ENCODE data around the gene CLEC16A.
"Not testable (repeated sequence)": the region's sequence is repeated elsewhere in the genome, so short reads cannot be mapped to it uniquely, and the experiment has no call there.

Gene CLEC16A

GRCh38 chr16:10941935-10942351, 2.4 kb upstream of the CLEC16A start:
- not testable (repeated sequence) for DNase-seq

DNA sequence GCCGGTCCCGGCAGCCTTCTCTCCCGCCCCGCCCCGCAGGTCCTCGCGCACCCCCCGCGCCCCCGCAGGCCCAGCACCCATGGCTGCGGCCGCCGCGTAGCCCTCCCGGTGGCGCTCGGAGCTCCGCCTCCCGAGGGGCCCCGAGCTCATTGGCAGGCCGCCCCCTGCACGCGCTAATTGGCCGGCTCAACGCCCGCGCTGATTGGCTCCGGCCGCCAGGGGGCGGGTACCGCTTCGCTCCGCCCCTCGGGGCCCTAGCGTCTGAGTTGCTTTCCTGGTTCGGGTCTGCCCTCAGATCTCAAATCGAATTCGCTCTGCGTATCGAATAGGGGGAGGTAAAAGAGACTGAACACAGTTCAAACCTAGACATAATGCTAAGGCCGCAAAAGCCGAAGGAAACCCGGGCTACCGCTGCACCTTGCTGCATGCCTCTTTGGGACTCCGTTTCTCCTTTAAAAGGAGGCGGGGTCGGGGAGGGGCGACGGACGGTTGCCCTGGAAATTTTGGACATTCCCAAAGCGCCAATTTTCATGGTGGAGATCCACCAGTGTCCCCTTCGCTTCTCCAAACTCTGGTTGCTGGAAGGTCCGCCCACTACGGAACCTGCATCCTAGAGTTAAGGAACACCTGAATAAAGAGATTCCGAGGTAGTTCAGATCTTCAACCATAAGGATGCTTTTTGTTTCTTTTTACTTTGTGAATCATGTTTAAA, 1.9 kb upstream of the CLEC16A start, which contains the start of gene DEXI:
DEXI (minus strand) TSS at position 117 of the 712 bp plus-strand sequence. CDS start 463 bp downstream, outside the sequence.
- peak; percentile 95 to 96 for DNase-seq

- DNase-seq: no peak
Observed at GRCh38 chr16:10943064-10943353, 1.4 kb upstream of the CLEC16A start.

DNA sequence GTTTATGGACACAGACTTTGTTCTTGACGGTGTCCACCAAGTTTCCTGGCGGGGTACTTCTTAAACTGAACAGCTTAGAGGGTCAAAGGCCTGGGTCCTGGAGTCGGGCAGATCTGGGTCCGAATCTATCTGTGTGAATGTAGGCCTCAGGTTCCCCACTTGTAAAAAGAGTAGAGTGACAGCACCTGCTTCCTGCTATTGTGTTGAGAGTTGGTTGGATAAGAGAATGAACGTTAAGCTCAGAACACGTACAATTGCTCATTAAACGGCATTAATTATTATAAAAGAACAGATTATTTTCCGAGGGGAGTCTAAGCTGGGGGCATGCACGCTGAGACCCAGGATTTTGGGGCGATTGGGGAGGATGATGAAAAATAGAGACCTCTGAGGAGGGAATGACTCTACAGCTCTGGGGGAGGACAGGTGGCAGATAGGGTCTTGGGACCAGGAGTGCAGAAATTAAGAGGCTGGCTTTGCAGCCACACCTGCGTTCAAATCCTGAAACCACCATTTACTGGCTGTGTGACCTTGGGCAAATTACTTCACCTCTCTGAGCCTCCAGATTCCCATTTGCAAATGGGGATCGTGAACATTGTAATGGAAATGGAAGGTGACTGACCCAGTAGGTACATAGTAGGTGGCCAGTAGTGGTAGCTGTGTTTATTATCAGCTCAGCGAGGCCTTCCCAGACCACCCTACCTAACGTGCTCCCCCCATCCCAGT, 862 bp downstream of the CLEC16A start:
- no peak for DNase-seq

GRCh38 chr16:10946308-10946707, 1.9 kb downstream of the CLEC16A start:
- no peak for DNase-seq

- no peak for DNase-seq
Observed at GRCh38 chr16:10947211-10947787, 2.9 kb downstream of the CLEC16A start.

DNA sequence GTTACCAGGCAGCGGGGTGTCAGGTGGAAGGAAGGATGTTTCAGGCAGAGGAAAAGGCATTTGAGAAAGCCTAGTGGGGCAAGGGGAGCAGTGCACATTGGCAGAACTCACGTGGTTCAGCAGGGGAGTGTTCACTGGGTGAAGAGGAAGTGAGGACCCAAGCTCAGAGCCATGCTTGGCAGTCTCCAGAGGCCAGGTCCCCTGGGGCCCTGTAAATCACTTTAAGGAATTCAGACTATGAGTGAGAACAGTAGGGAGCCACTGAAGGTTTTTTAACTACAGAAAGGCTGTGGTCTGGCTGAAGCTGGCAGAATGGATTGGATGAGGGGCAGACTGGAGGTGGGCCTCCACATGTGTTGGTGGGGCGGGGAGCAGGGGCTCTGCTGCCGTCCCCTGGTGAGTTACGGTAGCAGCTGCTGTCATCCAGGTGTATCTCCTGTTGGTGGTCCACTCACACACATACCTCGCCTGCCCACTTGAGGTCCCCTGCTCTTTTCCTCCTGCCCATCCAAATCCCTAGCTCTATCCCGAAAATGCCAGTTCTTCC, 5.1 kb downstream of the CLEC16A start:
- peak; percentile 52 to 76 for DNase-seq

DNA sequence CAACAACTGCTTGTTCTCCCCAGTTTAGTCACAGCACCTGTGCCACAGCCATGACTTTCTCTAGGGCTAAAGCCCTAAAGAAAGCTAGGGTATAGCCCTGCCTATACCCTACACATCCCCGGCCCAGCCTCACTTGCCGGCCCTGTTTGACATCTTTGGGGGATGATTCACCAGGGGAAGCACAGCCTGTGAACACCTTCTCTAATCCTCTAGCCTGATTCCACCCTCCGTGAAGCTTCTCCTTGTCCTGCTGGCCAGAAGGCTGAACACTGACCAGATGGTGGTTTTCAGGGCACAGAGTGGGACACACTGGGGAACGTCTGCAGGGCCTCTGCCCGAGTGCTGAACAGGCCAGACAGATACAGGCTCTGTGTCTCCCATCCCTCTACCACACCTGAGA, 6.0 kb downstream of the CLEC16A start:
- no peak for DNase-seq

- DNase-seq: no peak
Observed at GRCh38 chr16:10951026-10951425, 6.7 kb downstream of the CLEC16A start.

GRCh38 chr16:10954903-10955302, 10.5 kb downstream of the CLEC16A start:
- no peak for DNase-seq

DNA sequence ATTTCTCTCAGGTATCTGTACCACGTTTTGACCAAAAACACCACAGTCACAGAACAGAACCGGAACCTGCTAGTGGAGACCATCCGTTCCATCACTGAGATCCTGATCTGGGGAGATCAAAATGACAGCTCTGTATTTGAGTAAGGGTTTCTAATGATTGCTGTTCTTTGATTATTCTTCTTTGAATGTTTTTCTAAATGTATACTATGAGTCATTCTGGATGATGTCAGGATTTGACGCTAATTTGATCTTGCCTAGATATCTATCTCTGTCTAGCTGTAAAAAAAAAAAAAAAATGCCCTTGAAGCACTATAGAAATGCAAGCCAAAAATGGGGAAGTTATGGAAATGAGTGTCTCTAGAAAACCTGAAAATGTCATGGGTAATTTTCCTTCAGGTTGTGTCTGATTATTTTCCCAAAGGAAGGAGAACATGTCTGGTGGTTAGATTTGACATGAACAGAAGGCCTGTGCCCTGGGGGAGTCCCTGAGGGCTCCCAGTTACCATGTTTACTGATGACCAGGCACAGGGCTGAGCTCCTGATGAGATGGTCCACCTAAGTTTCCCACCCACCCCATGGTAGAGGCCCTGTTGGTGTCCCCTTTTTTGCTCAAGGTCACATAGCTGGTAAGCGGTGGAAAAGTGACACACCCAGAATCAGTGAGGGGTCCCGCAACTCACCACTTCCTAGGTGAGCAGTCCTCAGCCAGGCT, 13.6 kb downstream of the CLEC16A start:
- no peak for DNase-seq

- no peak for DNase-seq
Observed at GRCh38 chr16:10959161-10959560, 14.8 kb downstream of the CLEC16A start.

GRCh38 chr16:10961231-10961630, 16.9 kb downstream of the CLEC16A start:
- no peak for DNase-seq

- DNase-seq: peak; percentile 76 to 81
Observed at GRCh38 chr16:10964039-10964890, 19.9 kb downstream of the CLEC16A start.

DNA sequence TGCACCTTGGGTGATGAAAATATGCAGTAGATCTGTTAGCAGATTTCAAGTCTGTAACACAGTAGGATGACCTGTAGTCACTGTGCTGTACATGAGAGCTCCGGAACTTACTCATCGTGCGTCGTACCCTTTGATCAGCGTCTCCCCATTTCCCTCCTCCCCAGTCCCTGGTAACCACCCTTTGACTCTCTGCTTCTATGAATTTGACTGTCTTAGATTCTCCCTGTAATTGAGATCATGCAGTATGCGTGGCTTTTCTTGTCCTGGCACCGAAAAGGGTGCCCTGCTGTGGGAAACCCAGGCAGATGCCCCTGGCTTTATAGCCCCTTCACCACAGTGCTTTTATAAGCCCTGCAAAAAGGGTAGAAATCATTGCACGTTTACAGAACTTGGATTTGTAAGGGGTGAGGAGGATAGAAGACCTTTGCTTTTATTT, 20.5 kb downstream of the CLEC16A start:
- DNase-seq: peak; percentile 45 to 68

DNA sequence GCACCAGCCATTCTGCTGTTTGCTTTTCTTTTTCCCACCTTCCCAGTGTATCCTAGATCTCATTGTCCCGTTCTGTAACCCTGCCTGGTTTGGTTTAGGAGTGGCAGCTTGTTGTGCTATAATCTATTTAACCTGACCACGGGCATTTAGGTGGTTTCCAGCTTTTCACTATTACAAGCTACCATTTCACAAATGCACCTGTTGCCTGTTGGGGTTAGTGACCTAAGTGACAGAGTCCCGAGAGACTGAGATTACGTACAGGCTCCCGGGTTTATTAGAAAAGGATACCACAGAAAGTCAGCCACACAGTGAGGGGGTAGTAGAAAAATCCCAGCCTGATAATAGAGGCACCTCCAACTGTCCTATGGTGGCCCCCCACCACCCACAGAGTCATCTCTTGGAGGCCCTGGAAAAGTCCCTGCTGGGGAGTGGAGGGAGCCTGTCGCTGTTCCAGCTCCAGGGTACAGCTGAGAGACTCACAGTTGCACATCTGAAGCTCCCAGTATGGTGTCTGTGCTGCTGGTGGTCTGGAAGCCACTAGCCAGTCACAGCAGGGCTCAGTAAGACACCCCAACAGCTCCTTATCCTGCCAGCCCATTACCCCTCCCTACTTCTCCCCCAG, 21.2 kb downstream of the CLEC16A start:
- peak in 1 of 2 donors; percentile 25 for DNase-seq

GRCh38 chr16:10966129-10966528, 21.8 kb downstream of the CLEC16A start:
- no peak for DNase-seq

DNA sequence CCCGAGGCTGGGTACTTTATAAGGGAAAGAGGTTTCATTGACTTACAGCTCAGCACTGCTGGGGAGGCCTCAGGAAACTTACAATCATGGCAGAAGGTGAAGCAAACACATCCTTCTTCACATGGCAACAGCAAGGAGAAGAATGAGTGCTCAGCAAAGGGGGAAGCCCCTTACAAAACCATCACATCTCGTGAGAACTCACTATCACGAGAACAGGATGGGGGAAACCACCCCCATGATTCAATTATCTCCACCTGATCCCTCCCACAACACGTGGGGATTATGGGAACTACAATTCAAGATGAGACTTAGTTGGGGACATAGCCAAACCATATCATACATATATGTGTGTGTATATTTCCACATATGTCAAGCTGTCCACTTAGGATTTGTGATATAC, 22.2 kb downstream of the CLEC16A start:
- DNase-seq: not testable (repeated sequence)

- DNase-seq: no peak
Observed at GRCh38 chr16:10967986-10968385, 23.6 kb downstream of the CLEC16A start.

DNA sequence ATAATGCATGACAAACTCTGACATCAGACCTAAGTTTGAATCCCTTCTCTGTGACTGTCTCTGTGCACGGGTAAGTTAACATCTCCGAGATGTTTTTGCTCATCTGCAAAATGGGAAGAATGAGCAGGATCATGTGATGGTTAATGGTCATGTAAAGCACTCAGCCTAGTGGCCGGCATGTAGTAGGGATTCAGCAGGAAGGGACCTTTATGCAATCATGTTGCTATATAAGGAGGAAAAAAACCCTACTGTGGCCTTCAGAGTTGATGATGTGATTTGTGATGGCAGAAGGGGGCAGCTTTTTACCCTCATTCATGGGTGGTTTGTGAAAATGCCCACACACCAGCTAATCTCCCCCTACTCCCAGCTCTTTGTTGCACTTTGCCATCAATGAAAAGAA, 24.1 kb downstream of the CLEC16A start:
- no peak for DNase-seq

DNA sequence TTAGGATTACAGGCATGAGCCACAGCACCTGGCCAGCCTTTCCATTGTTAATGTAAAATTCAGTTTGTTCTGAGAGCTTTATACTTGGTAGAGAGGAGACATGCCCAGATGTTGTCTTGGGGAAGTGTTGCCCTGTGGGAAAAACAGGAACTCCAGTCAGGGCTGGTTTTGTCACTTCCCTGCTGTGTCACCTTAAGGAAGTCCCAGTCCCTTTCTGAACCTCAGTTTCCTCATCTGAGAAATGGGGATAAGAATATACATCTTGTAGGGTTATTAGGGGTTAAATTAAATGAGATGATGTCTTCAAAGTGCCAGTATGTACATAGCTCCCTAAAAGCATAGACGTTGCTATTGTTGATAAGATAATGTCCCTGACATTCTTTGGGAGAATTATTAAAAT, 25.3 kb downstream of the CLEC16A start:
- DNase-seq: no peak

GRCh38 chr16:10970065-10970464, 25.7 kb downstream of the CLEC16A start:
- DNase-seq: no peak

Measured in CD4-positive, alpha-beta T cell treated with Interleukin-1 beta for 1 hour (primary cell).